ENCODE data around the gene SCAND1. TPM values are rescaled to one million over a fixed set of nuclear protein-coding genes. Genes with fewer than 3 reads are reported as not detected.
"Not testable (repeated sequence)": the region's sequence is repeated elsewhere in the genome, so short reads cannot be mapped to it uniquely, and the experiment has no call there.

Gene SCAND1
- total and polyA plus RNA-seq, 12 donors: 0.64 to 540 (median 145) TPM

- intact Hi-C loops (cut with DNase I): no loop called here
Measured at GRCh38 chr20:35968930-35969329, 14.6 kb upstream of the SCAND1 start.

GRCh38 chr20:35967979-35968640, 13.8 kb upstream of the SCAND1 start, which contains the start of gene CNBD2:
TSS of gene CNBD2 (plus strand) at chr20:35968590. CDS start at chr20:35968763, 173 bp downstream.
- no peak within 1 kb of the TSS for H3K27ac ChIP-seq
- no peak within 1 kb of the TSS for H3K4me3 ChIP-seq
- 91 to 97% (median 94%) methylated on average over 3 of the region's 3 CpGs for WGBS, 4 donors
- H3K27me3 ChIP-seq: no peaks in the 10 kb centered on the region
- H3K4me1 ChIP-seq (replicated peaks in 1 of 2): no peaks in the 10 kb centered on the region
- H3K36me3 ChIP-seq (replicated peaks in 1 of 2): no peaks in the 10 kb centered on the region
- no peak for DNase-seq
- intact Hi-C loops (cut with DNase I): no loop called here
- TF ChIP-seq POLR2A (IDR thresholded peaks at IDR 0.05) (no peak), CTCF (IDR thresholded peaks at IDR 0.05) (no peak)
- no peaks in the 10 kb centered on the region for H3K9me3 ChIP-seq (replicated peaks in 1 of 3)

More at GRCh38 chr20:35968930-35969329, 14.6 kb upstream of the SCAND1 start:
- no peak overlapping the region for H3K27ac ChIP-seq
- H3K4me3 ChIP-seq: no peak overlapping the region
- DNase-seq: no peak
- H3K36me3 ChIP-seq (replicated peaks in 1 of 2): no peaks in the 10 kb centered on the region
- no peaks in the 10 kb centered on the region for H3K27me3 ChIP-seq
- H3K4me1 ChIP-seq (replicated peaks in 1 of 2): no peaks in the 10 kb centered on the region
- no peaks in the 10 kb centered on the region for H3K9me3 ChIP-seq (replicated peaks in 1 of 3)
- 57 to 100% (median 76%) methylated on average over 1 of the region's 1 CpG for WGBS, 4 donors
- TF ChIP-seq CTCF (IDR thresholded peaks at IDR 0.05) (no peak), POLR2A (IDR thresholded peaks at IDR 0.05) (no peak)

- DNase-seq: no peak
- TF ChIP-seq CTCF (IDR thresholded peaks at IDR 0.05) (no peak), POLR2A (IDR thresholded peaks at IDR 0.05) (no peak)
- Histone ChIP-seq H3K4me1 (replicated peaks in 1 of 2) (no peaks in the 10 kb centered on the region), H3K4me3 (no peak overlapping the region), H3K36me3 (replicated peaks in 1 of 2) (no peaks in the 10 kb centered on the region), H3K27ac (no peak overlapping the region), H3K27me3 (no peaks in the 10 kb centered on the region), H3K9me3 (replicated peaks in 1 of 3) (no peaks in the 10 kb centered on the region)
- WGBS, 4 donors: 91 to 95% (median 93%) methylated on average over 4 of the region's 4 CpGs
- intact Hi-C loops (cut with DNase I): no loop called here
Measured at GRCh38 chr20:35963878-35964277, 9.6 kb upstream of the SCAND1 start.

GRCh38 chr20:35959291-35959690, 5.0 kb upstream of the SCAND1 start:
- WGBS, 4 donors: 80 to 87% (median 82%) methylated on average over 6 of the region's 6 CpGs

GRCh38 chr20:35956616-35957015, 2.3 kb upstream of the SCAND1 start:
- DNase-seq: no peak

More at GRCh38 chr20:35959291-35959690, 5.0 kb upstream of the SCAND1 start:
- H3K4me3 ChIP-seq; H3K4me1 ChIP-seq (replicated peaks in 1 of 2); H3K36me3 ChIP-seq (replicated peaks in 1 of 2); DNase-seq; intact Hi-C loops (cut with DNase I); H3K9me3 ChIP-seq (replicated peaks in 1 of 3); H3K27ac ChIP-seq; H3K27me3 ChIP-seq: not testable (repeated sequence)

More at GRCh38 chr20:35956616-35957015, 2.3 kb upstream of the SCAND1 start:
- Histone ChIP-seq H3K4me1 (replicated peaks in 1 of 2) (peaks cover 20 to 26% of the 10 kb centered on the region in 2 donors), H3K36me3 (replicated peaks in 1 of 2) (no peaks in the 10 kb centered on the region), H3K27ac (no peak overlapping the region), H3K9me3 (replicated peaks in 1 of 3) (no peaks in the 10 kb centered on the region), H3K4me3 (no peak overlapping the region), H3K27me3 (no peaks in the 10 kb centered on the region)
- intact Hi-C loops (cut with DNase I): no loop called here
- TF ChIP-seq POLR2A (IDR thresholded peaks at IDR 0.05) (no peak), CTCF (IDR thresholded peaks at IDR 0.05) (no peak)

Data from adrenal gland (tissue), 12 donors.